Measurements from ENCODE around the gene CMTM4. TPM values are rescaled to one million over a fixed set of nuclear protein-coding genes. Genes with fewer than 3 reads are reported as not detected.
"Not testable (repeated sequence)": the region's sequence is repeated elsewhere in the genome, so short reads cannot be mapped to it uniquely, and the experiment has no call there.

CMTM4 gene
- polyA plus RNA-seq, 1 donor (not counting 4 experiments of a cell fraction or from before 2014, with no cell fraction given) = 23.1 TPM

- Histone ChIP-seq H3K36me3 (ENCODE audit: control insufficient read depth in 2 of 2, extremely low read depth in 1 of 2, insufficient read depth in 2 of 2, low read length in 2 of 2) (peaks cover 22 to 29% of the 10 kb centered on the region in 2 experiments), H3K27me3 (ENCODE audit: control insufficient read depth, extremely low read depth, insufficient read depth, low read length) (no peaks in the 10 kb centered on the region), H4K20me1 (ENCODE audit: control insufficient read depth, extremely low read depth, insufficient read depth, low read length) (no peaks in the 10 kb centered on the region), H3K4me2 (ENCODE audit: control insufficient read depth, extremely low read depth, insufficient read depth, low read depth, low read length) (no peak overlapping the region), H3K9me1 (ENCODE audit: control insufficient read depth, extremely low read depth, insufficient read depth, low read length) (no peaks in the 10 kb centered on the region), H3K79me2 (ENCODE audit: control insufficient read depth, insufficient read depth, low read length) (no peaks in the 10 kb centered on the region), H3K4me3 (ENCODE audit: control insufficient read depth in 2 of 3, extremely low read depth in 1 of 3, insufficient read depth in 2 of 3, low read depth in 1 of 3, low read length in 3 of 3) (no peak overlapping the region), H3K4me1 (ENCODE audit: control insufficient read depth, extremely low read depth, insufficient read depth, low read length) (peaks cover 18% of the 10 kb centered on the region), H3K27ac (ENCODE audit: control insufficient read depth, insufficient read depth, low read length) (no peak overlapping the region), H3K9ac (ENCODE audit: control insufficient read depth, extremely low read depth, insufficient read depth, low read length) (no peak overlapping the region), H3K9me3 (ENCODE audit: control insufficient read depth, low read depth, low read length) (no peaks in the 10 kb centered on the region), H2AFZ (ENCODE audit: control insufficient read depth, low read length) (no peak overlapping the region)
- TF ChIP-seq CTCF (optimal IDR thresholded peaks at IDR 0.05 in 1 of 3, IDR thresholded peaks at IDR 0.05 in 1 of 3, conservative IDR thresholded peaks at IDR 0.05 in 1 of 3; ENCODE audit: extremely low read depth in 1 of 3, insufficient read depth in 2 of 3, low read length in 3 of 3) = no peak
- no peak for TF ChIP-seq EZH2 (IDR thresholded peaks at IDR 0.05; ENCODE audit: low read length)
- DNase-seq (ENCODE audit: low read depth, low spot score) = no peak
- no peak for FAIRE-seq
- dilution Hi-C loops (cut with MboI; ENCODE audit: extremely low pct_ligation_motif_present, low sequenced_read_pairs) = no loop called here
Observed at GRCh38 chr16:66614161-66614802, 82.3 kb downstream of the CMTM4 start.

GRCh38 chr16:66612422-66612821, 84.1 kb downstream of the CMTM4 start:
- Histone ChIP-seq H3K4me3 (ENCODE audit: control insufficient read depth in 2 of 3, extremely low read depth in 1 of 3, insufficient read depth in 2 of 3, low read depth in 1 of 3, low read length in 3 of 3) (no peak overlapping the region), H3K36me3 (ENCODE audit: control insufficient read depth in 2 of 2, extremely low read depth in 1 of 2, insufficient read depth in 2 of 2, low read length in 2 of 2) (peaks cover 22 to 31% of the 10 kb centered on the region in 2 experiments), H3K9me3 (ENCODE audit: control insufficient read depth, low read depth, low read length) (no peaks in the 10 kb centered on the region), H3K4me2 (ENCODE audit: control insufficient read depth, extremely low read depth, insufficient read depth, low read depth, low read length) (no peak overlapping the region), H3K27ac (ENCODE audit: control insufficient read depth, insufficient read depth, low read length) (no peak overlapping the region), H3K9ac (ENCODE audit: control insufficient read depth, extremely low read depth, insufficient read depth, low read length) (no peak overlapping the region), H3K27me3 (ENCODE audit: control insufficient read depth, extremely low read depth, insufficient read depth, low read length) (no peaks in the 10 kb centered on the region), H3K9me1 (ENCODE audit: control insufficient read depth, extremely low read depth, insufficient read depth, low read length) (no peaks in the 10 kb centered on the region), H3K4me1 (ENCODE audit: control insufficient read depth, extremely low read depth, insufficient read depth, low read length) (peaks cover 9% of the 10 kb centered on the region), H4K20me1 (ENCODE audit: control insufficient read depth, extremely low read depth, insufficient read depth, low read length) (no peaks in the 10 kb centered on the region), H2AFZ (ENCODE audit: control insufficient read depth, low read length) (no peak overlapping the region), H3K79me2 (ENCODE audit: control insufficient read depth, insufficient read depth, low read length) (no peaks in the 10 kb centered on the region)
- DNase-seq (ENCODE audit: low read depth, low spot score) (no peak), FAIRE-seq (no peak)
- dilution Hi-C loops (cut with MboI; ENCODE audit: extremely low pct_ligation_motif_present, low sequenced_read_pairs) = no loop called here
- TF ChIP-seq CTCF (optimal IDR thresholded peaks at IDR 0.05 in 1 of 3, IDR thresholded peaks at IDR 0.05 in 1 of 3, conservative IDR thresholded peaks at IDR 0.05 in 1 of 3; ENCODE audit: extremely low read depth in 1 of 3, insufficient read depth in 2 of 3, low read length in 3 of 3) = no peak
- no peak for TF ChIP-seq EZH2 (IDR thresholded peaks at IDR 0.05; ENCODE audit: low read length)

GRCh38 chr16:66611911-66612310, 84.6 kb downstream of the CMTM4 start:
- H4K20me1 ChIP-seq (ENCODE audit: control insufficient read depth, extremely low read depth, insufficient read depth, low read length) = not testable (repeated sequence)

More at GRCh38 chr16:66611911-66612310, 84.6 kb downstream of the CMTM4 start:
- H3K9me3 ChIP-seq (ENCODE audit: control insufficient read depth, low read depth, low read length); H3K27me3 ChIP-seq (ENCODE audit: control insufficient read depth, extremely low read depth, insufficient read depth, low read length); H3K9me1 ChIP-seq (ENCODE audit: control insufficient read depth, extremely low read depth, insufficient read depth, low read length); DNase-seq (ENCODE audit: low read depth, low spot score); H3K79me2 ChIP-seq (ENCODE audit: control insufficient read depth, insufficient read depth, low read length); FAIRE-seq; H3K4me3 ChIP-seq (ENCODE audit: control insufficient read depth in 2 of 3, extremely low read depth in 1 of 3, insufficient read depth in 2 of 3, low read depth in 1 of 3, low read length in 3 of 3); H3K4me2 ChIP-seq (ENCODE audit: control insufficient read depth, extremely low read depth, insufficient read depth, low read depth, low read length); H2AFZ ChIP-seq (ENCODE audit: control insufficient read depth, low read length); H3K9ac ChIP-seq (ENCODE audit: control insufficient read depth, extremely low read depth, insufficient read depth, low read length); H3K4me1 ChIP-seq (ENCODE audit: control insufficient read depth, extremely low read depth, insufficient read depth, low read length); dilution Hi-C loops (cut with MboI; ENCODE audit: extremely low pct_ligation_motif_present, low sequenced_read_pairs); H3K27ac ChIP-seq (ENCODE audit: control insufficient read depth, insufficient read depth, low read length): not testable (repeated sequence)
- peaks cover 24 to 31% of the 10 kb centered on the region in 2 experiments for H3K36me3 ChIP-seq (ENCODE audit: control insufficient read depth in 2 of 2, extremely low read depth in 1 of 2, insufficient read depth in 2 of 2, low read length in 2 of 2)
